Parathyroid adenoma (tissue), 2 donors: Measurements from ENCODE around the gene SHANK3.

ENCODE experiments used
- H2AFZ ChIP-seq: fragments of 300-600 bp; sonication (generic); one replicate; pipeline ENCODE4 v1.7.0; 2017; ENCODE audit warnings: antibody characterized with exemption, mild to moderate bottlenecking
- H3K27ac ChIP-seq: fragments of 300-600 bp; sonication (generic); one replicate; pipeline ENCODE4 v1.7.0; 2017
- H3K27me3 ChIP-seq: fragments of 300-600 bp; sonication (generic); one replicate; pipeline ENCODE4 v1.7.0; 2017; ENCODE audit warnings: low read length; ENCODE audit not compliant: control insufficient read depth, insufficient read depth
- H3K36me3 ChIP-seq: fragments of 300-600 bp; sonication (generic); one replicate; pipeline ENCODE4 v1.7.0; 2017; ENCODE audit warnings: low read length; ENCODE audit not compliant: control insufficient read depth, insufficient read depth
- H3K4me1 ChIP-seq: fragments of 300-600 bp; sonication (generic); one replicate; pipeline ENCODE4 v1.7.0; 2017; ENCODE audit warnings: control low read depth
- H3K4me2 ChIP-seq: fragments of 300-600 bp; sonication (generic); one replicate; pipeline ENCODE4 v1.7.0; 2017; ENCODE audit warnings: low read length
- H3K4me3 ChIP-seq: fragments of 300-600 bp; sonication (generic); one replicate; pipeline ENCODE4 v1.7.0; 2017; ENCODE audit warnings: low read depth, low read length
- H3K79me2 ChIP-seq: fragments of 300-600 bp; sonication (generic); one replicate; pipeline ENCODE4 v1.7.0; 2017; ENCODE audit warnings: control low read depth
- H3K9ac ChIP-seq: fragments of 300-600 bp; sonication (generic); one replicate; pipeline ENCODE4 v1.7.0; 2017; ENCODE audit warnings: mild to moderate bottlenecking
- H3K9me3 ChIP-seq: fragments of 300-600 bp; sonication (generic); one replicate; pipeline ENCODE4 v1.7.0; 2017; ENCODE audit warnings: low read length; ENCODE audit not compliant: control insufficient read depth
- CTCF ChIP-seq: fragments of 300-600 bp; sonication (generic); IDR thresholded peaks from one replicate; pipeline ENCODE4 v1.7.0; 2017; ENCODE audit warnings: antibody characterized with exemption, mild to moderate bottlenecking
- donor health status: primary hyperparathyroidism.

Gene SHANK3

GRCh38 chr22:50708474-50708873 lies 35.9 kb downstream of the SHANK3 start:
- Histone ChIP-seq H3K36me3 (no peaks in the 10 kb centered on the region), H3K27me3 (no peaks in the 10 kb centered on the region), H3K4me2 (no peak overlapping the region)

GRCh38 chr22:50708996-50709395 lies 36.4 kb downstream of the SHANK3 start:
- Histone ChIP-seq H3K27ac (no peak overlapping the region), H3K4me2 (no peak overlapping the region), H3K9me3 (no peaks in the 10 kb centered on the region), H3K4me3 (no peak overlapping the region), H3K79me2 (no peaks in the 10 kb centered on the region), H3K4me1 (no peaks in the 10 kb centered on the region), H2AFZ (no peak overlapping the region), H3K27me3 (no peaks in the 10 kb centered on the region), H3K9ac (no peak overlapping the region), H3K36me3 (no peaks in the 10 kb centered on the region)
- no peak for TF ChIP-seq CTCF

More at GRCh38 chr22:50708474-50708873, 35.9 kb downstream of the SHANK3 start:
- TF ChIP-seq CTCF = no peak
- no peaks in the 10 kb centered on the region for H3K4me1 ChIP-seq
- no peak overlapping the region for H3K4me3 ChIP-seq
- no peak overlapping the region for H3K9ac ChIP-seq
- H3K9me3 ChIP-seq = no peaks in the 10 kb centered on the region
- no peaks in the 10 kb centered on the region for H3K79me2 ChIP-seq
- no peak overlapping the region for H2AFZ ChIP-seq
- H3K27ac ChIP-seq = no peak overlapping the region

- Histone ChIP-seq H2AFZ (no peak overlapping the region), H3K4me2 (no peak overlapping the region), H3K9ac (no peak overlapping the region), H3K9me3 (no peaks in the 10 kb centered on the region), H3K4me1 (no peaks in the 10 kb centered on the region), H3K4me3 (no peak overlapping the region), H3K27ac (no peak overlapping the region), H3K27me3 (no peaks in the 10 kb centered on the region), H3K79me2 (no peaks in the 10 kb centered on the region), H3K36me3 (no peaks in the 10 kb centered on the region)
- TF ChIP-seq CTCF = no peak
Observed at GRCh38 chr22:50710221-50710620, 37.6 kb downstream of the SHANK3 start.

GRCh38 chr22:50710886-50711285 lies 38.3 kb downstream of the SHANK3 start:
- H3K4me2 ChIP-seq = no peak overlapping the region
- no peak overlapping the region for H3K27ac ChIP-seq
- no peak for TF ChIP-seq CTCF
- no peaks in the 10 kb centered on the region for H3K79me2 ChIP-seq
- no peak overlapping the region for H3K4me3 ChIP-seq
- H3K27me3 ChIP-seq = no peaks in the 10 kb centered on the region
- no peak overlapping the region for H2AFZ ChIP-seq
- H3K4me1 ChIP-seq = no peaks in the 10 kb centered on the region
- H3K9me3 ChIP-seq = no peaks in the 10 kb centered on the region
- no peaks in the 10 kb centered on the region for H3K36me3 ChIP-seq
- H3K9ac ChIP-seq = no peak overlapping the region

GRCh38 chr22:50711446-50712340 lies 39.1 kb downstream of the SHANK3 start:
- no peak overlapping the region for H3K4me2 ChIP-seq
- H3K9ac ChIP-seq = no peak overlapping the region
- H3K27ac ChIP-seq = no peak overlapping the region
- H2AFZ ChIP-seq = no peak overlapping the region
- H3K36me3 ChIP-seq = no peaks in the 10 kb centered on the region
- TF ChIP-seq CTCF = no peak
- H3K4me3 ChIP-seq = no peak overlapping the region
- no peaks in the 10 kb centered on the region for H3K9me3 ChIP-seq
- H3K27me3 ChIP-seq = no peaks in the 10 kb centered on the region
- H3K79me2 ChIP-seq = no peaks in the 10 kb centered on the region
- no peaks in the 10 kb centered on the region for H3K4me1 ChIP-seq
